HS-5 (cell line): ENCODE data around the gene TOMM22.

Experiments
- DNase-seq: peaks from one replicate; pipeline ENCODE4 v3.0.0-alpha.2; 2012; ENCODE audit warnings: low read depth

Gene TOMM22

GRCh38 chr22:38734421-38735100 lies 52.8 kb downstream of the TOMM22 start:
- no peak for DNase-seq
